Daoy (cell line): ENCODE data around the gene FAM222A. TPM values are rescaled to one million over a fixed set of nuclear protein-coding genes. Genes with fewer than 3 reads are reported as not detected.

Source experiments
- DNase-seq: peaks from one replicate; pipeline ENCODE4 v3.0.0-alpha.2; 2015; ENCODE audit warnings: low read depth
- total RNA-seq: library from RNA; depleted of rRNA; stranded (reverse); fragments of >200 nt; shearing (Covaris generic); gene quantifications from 2 replicates; pipeline ENCODE4 v1.2.3, GENCODE V29; 2014

The FAM222A gene
- total RNA-seq, 1 experiment from 2014 or later = 1.0 TPM

DNA sequence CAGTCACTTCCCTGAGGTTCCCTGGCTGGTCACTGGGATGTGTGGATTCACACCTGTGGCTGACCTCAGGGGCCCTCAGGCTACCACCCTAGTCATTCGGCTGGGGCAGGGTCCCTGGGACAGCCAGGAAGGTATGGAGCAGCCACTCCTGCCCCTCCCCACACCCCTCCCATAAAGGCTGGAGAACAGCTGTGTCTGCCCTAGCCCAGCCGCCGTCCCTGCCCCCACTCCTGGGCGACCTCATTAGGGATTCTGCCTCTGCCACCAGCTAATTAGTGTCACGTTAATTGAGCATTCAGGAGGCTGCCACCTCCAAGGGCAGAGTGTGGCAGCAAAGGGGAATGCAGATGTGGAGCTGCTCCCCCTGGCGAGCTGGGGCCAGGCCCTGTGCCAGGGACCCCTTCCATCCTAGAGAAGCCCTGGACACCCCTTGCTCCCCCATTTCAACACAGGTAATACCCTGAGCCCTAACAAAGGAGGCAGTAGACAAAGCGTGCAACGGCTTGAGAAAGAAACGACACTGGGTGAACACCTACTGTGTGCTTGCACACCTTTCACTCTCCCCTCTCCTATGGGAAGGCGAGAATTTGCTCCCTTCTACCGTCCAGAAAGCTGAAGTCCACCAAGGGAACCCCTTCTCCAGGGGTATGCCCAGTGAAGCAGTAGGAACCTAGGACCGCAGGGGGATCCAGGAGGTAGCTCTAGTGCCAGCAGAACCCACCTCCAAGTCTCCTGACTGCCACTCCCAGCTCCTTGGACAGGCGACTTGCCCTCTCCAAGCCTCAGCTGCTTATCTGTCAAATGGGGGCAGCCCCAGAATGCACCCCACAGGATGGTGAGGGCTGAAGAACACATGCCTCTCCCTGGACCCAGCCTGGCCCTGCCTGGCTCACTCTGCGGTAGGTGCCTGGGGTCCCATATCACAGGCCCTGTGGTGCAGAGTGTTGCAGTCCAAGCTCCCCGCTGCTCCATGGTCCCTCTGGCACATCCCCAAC is 45.1 kb downstream of the FAM222A start:
- DNase-seq = no peak

DNA sequence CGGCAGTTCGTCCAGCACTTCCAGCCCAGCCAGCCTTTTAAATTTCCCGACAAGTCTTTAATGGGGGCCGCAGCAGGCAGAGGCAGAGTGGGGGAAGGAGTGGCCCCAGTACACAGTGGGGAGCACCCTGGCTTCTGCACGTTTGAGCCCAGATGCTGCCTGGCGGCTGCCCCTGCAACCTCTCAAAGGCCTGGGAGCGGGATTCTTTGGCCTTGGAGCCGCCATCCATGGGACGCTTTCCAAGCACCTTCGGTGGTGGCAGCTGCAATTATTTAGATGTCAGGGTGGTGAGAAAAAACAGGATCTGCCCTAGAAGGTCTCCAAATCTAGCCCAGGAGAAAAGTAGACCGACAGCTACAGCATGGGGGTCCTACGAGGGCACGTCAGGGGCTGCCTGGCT is 46.0 kb downstream of the FAM222A start:
- no peak for DNase-seq

DNA sequence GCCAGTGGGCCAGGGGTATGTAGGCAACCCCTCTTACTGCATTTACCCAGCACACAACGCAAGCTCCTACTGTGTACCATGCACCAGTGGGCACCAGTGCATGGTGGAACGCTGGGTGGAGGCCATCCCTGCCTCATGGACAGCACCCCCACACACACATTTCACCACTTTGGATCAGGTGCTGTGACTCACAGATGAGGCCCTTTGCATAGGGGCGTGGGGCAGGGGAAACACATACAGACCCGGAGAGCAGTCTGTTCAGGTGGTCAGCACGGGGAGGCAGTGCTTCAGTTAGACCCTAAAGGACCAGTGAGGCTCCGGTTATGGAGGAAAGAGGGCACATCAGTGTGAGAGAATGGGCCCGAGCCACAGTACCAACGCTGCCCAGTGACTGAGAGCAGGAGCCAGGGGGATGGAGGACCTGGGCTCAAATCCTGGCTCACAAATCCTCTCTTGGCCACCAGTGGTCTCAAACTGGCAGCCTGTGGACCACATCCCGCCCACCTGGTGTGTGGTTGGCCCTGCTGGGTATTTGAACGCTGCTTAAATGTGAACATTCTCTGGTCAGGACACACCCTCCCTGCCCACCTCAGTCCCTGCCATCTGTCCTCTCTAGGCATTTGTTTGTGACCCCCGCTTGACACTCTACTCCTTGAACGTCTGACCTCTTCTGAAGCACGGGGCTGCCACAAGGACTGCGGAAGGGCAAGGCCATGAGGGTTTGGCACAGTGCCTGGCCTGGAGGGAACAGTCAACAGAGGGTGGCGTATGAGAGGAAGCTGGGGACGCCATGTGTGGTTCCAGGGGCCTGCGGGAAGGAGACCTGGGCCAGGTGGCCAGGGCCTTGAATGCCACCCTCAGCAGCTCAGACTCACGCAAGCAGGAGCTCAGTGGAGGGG is 46.7 kb downstream of the FAM222A start:
- peak; percentile 43 for DNase-seq

DNA sequence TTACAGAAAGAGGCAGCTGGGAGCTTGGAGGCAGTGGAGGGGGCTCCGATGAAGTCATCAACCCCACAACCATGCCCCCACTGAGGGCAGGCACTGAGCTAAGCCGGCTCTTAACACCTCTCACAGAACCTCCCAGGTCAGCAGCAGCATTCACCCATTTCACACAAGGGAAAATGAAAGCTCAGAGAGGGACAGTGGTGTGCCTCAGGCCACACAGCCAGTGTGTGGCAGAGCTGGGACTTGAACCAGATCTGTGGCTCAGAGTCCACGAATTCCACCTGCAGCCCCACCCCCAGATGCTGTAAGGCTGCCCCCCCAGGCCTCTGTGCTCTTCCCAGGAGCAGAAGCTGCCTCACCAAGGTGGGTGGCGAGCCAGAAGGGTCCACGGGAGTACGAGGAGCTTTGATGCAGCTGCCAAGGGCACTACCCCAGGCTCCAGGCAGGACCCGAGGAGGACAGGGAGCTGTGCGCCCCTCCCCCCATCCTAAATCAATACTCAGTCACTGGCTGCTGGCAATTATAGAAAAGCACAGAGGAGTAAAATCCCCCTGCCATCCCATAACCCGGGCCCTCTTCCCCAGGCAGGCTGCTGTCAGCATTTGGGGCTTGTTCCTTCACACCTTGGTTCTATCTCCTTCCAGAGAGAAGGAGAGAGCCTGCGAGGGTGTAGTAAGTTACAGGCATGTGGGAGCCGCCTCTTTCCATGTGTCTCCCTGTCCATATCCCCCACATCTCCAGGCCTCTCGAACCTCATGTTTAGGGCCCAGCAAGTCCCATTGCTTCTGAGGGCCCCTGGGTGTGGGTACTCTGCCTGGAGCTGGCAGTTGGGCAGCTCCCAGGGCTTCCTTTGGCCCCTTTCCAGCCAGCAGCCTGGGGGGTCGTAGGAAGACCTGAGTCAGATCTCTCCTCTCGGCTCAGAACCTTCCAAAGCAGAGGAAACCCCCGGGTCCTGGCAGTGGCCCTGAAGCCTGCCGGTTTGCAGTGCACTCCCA is 47.6 kb downstream of the FAM222A start:
- peak; percentile 58 for DNase-seq

- DNase-seq = no peak
These were observed 48.5 kb downstream of the FAM222A start for GRCh38 chr12:109762071-109762672.

GRCh38 chr12:109762673-109763191 is 49.1 kb downstream of the FAM222A start:
- no peak for DNase-seq

DNA sequence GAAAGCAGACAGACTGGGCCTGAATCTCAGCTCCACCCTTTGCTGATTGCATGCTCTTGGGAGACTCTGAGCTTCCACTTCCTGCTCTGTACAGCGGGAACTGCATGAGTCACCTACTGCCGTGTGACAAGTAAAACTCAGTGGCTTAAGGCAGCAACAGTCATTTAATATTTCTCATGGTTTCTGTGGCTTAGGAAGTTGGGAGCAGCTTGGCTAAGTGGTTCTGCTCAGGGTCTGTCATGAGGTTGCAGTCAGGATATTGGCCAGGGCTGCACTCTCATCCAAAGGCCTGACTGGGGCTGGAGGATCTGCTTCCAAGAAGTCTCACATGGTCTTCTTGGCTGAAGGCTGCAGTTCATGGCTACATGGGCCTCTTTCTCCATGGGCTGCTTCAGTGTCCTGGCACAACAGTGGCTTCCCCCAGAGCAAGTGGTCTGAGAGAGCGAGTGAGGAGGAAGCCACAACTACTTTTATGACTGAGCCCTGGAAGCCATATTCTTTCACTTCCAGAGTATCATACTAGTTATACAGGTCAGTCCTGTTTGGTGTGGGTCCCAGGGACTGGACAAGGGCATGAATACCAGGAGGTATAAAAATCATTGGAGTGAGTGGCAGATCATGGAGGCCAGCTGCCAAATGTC is 49.7 kb downstream of the FAM222A start:
- DNase-seq = peak; percentile 79

DNA sequence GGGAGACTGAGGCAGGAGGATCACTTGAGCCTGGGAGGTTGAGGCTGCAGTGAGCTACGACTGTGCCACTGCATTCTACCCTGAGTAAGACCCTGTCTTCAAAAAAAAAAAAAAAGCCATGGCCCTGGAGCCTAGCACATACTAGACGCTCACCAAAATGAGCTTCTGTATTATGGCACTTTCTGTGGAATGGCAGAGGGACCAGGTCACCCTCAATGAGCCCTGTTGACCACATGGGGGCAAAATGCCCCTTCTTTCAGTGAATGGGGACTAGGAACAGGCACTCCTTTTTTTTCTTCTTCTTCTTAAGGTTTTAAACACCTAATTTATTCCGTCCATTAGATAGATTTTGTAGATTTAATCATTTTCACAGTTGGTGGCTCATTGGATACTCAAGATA is 50.5 kb downstream of the FAM222A start:
- DNase-seq = no peak

GRCh38 chr12:109764776-109765445 is 51.3 kb downstream of the FAM222A start:
- DNase-seq = no peak

GRCh38 chr12:109765446-109765810 is 51.8 kb downstream of the FAM222A start:
- no peak for DNase-seq

DNA sequence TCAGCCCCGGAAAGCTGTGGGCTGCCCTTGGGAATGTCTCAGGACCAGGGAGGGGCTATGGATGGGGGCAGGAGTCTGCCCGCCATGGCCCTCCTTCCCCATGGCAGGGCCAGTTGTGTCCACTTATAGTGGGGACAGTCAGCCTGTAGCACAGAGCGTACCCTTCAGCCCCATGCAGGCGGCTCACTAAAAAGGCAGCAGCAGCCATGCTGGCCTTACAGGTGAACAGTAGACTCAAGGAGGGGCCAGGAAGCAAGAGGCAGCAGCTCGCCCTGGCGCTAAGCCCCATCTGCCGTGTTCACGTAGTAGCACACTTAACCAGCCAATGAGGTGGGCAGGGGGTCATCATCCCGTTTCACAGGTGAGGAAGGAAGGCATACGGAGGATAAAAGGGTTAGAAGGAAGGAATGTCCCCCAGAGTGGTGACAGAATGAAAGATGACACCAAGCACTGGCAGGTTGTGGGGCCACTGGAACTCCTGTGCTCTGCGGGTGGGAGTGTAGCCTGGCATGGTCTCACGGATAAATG is 52.7 kb downstream of the FAM222A start:
- no peak for DNase-seq

- no peak for DNase-seq
These were observed 53.8 kb downstream of the FAM222A start for GRCh38 chr12:109767456-109767855.

- DNase-seq = no peak
These were observed 54.6 kb downstream of the FAM222A start for GRCh38 chr12:109767991-109768900.

GRCh38 chr12:109768901-109769670 is 55.5 kb downstream of the FAM222A start:
- DNase-seq = no peak

DNA sequence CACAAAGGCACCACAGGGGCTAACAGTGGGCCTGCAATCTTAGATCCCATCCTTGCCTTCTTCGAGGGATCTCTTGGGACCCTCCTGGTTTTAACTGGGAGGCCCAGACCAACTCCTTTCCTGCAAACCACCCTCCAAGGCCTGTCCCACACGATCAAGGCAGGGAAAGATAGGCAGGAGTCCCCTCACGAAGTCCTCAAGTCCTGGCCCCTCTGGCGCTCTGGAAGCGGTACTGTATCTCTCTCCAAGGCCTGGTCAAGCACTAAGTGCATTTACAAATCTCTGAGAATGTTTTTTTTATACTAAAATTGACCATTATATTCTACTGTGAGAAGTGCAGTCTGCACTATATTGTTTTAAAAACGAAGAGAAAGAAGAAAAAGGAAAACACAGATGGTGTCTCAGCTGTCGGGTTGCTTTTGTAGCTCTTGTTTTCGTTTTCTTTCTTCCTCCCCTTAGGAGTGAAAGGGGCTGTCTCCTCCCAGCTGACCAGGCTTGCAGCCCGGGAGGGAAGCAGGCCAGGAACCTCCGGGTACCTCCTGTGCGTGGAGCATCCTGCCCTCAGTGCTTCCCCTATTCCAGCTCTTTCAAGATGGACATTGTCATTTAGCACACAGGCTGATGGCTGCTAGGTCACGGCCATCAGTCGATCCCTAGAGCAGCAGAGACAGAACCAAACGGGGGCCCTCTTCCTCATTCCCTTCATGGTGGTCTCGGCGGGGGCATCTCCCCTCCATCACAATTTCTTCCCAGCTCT is 56.7 kb downstream of the FAM222A start:
- no peak for DNase-seq

- no peak for DNase-seq
These were observed 57.4 kb downstream of the FAM222A start for GRCh38 chr12:109770861-109771670.
